Hematopoietic multipotent progenitor cell treated with erythropoietin and hydrocortisone succinate and interleukin-3 and kit ligand, for 15 days (in vitro differentiated cells): Measurements from ENCODE around the gene LTBP2.
"Not testable (repeated sequence)": the region's sequence is repeated elsewhere in the genome, so short reads cannot be mapped to it uniquely, and the experiment has no call there.

Experiments used
- DNase-seq: peaks from one replicate; pipeline ENCODE4 v3.0.0-alpha.2; 2015; ENCODE audit warnings: low spot score

LTBP2 gene

GRCh38 chr14:74551001-74551400, 61.0 kb downstream of the LTBP2 start:
- no peak for DNase-seq

- no peak for DNase-seq
Observed at GRCh38 chr14:74550071-74550470, 62.0 kb downstream of the LTBP2 start.

- no peak for DNase-seq
Observed at GRCh38 chr14:74549588-74549987, 62.4 kb downstream of the LTBP2 start.

GRCh38 chr14:74548881-74549280, 63.2 kb downstream of the LTBP2 start:
- peak; percentile 6 for DNase-seq

GRCh38 chr14:74547331-74547927, 64.6 kb downstream of the LTBP2 start:
- DNase-seq, result no peak

- no peak for DNase-seq
Observed at GRCh38 chr14:74546416-74546815, 65.6 kb downstream of the LTBP2 start.

GRCh38 chr14:74545386-74545785, 66.7 kb downstream of the LTBP2 start:
- no peak for DNase-seq

GRCh38 chr14:74543771-74544438, 68.1 kb downstream of the LTBP2 start:
- no peak for DNase-seq

- no peak for DNase-seq
Observed at GRCh38 chr14:74542056-74542685, 69.9 kb downstream of the LTBP2 start.

GRCh38 chr14:74541225-74541624, 70.8 kb downstream of the LTBP2 start:
- DNase-seq, result no peak

GRCh38 chr14:74539503-74539902, 72.5 kb downstream of the LTBP2 start:
- DNase-seq, result no peak

- DNase-seq, result no peak
Observed at GRCh38 chr14:74538411-74539391, 73.3 kb downstream of the LTBP2 start.

- not testable (repeated sequence) for DNase-seq
Observed at GRCh38 chr14:74536336-74536735, 75.7 kb downstream of the LTBP2 start.

GRCh38 chr14:74535756-74536325, 76.2 kb downstream of the LTBP2 start:
- no peak for DNase-seq

- DNase-seq, result no peak
Observed at GRCh38 chr14:74533576-74533975, 78.5 kb downstream of the LTBP2 start.

- no peak for DNase-seq
Observed at GRCh38 chr14:74532246-74532645, 79.8 kb downstream of the LTBP2 start.

GRCh38 chr14:74531467-74531866, 80.6 kb downstream of the LTBP2 start:
- no peak for DNase-seq

- no peak for DNase-seq
Observed at GRCh38 chr14:74531006-74531405, 81.0 kb downstream of the LTBP2 start.

- no peak for DNase-seq
Observed at GRCh38 chr14:74528886-74529285, 83.2 kb downstream of the LTBP2 start.

- DNase-seq, result no peak
Observed at GRCh38 chr14:74528406-74528805, 83.6 kb downstream of the LTBP2 start.

GRCh38 chr14:74527736-74528280, 84.2 kb downstream of the LTBP2 start:
- no peak for DNase-seq
